Renal pelvis (tissue), 4 donors: ENCODE results near the gene CACNB4. TPM values are rescaled to one million over a fixed set of nuclear protein-coding genes. Genes with fewer than 3 reads are reported as not detected.
"Not testable (repeated sequence)": the region's sequence is repeated elsewhere in the genome, so short reads cannot be mapped to it uniquely, and the experiment has no call there.

Source experiments
- DNase-seq: peaks from one replicate; pipeline ENCODE4 v3.0.0-alpha.2; 2013
- polyA plus RNA-seq, 3 donors: library from polyadenylated mRNA; unstranded; fragments of 120-200 nt; gene quantifications; one replicate each; pipeline ENCODE4 v1.2.1, GENCODE V29; 2013; ENCODE audit not compliant: insufficient read length in 3 of 3

Gene CACNB4
- polyA plus RNA-seq, 3 donors, result 9.5 to 14.4 (median 13.3) TPM

- DNase-seq, result no peak
These were observed 40.2 kb downstream of the CACNB4 start for GRCh38 chr2:152058655-152059054.

GRCh38 chr2:152056418-152056817 is 42.4 kb downstream of the CACNB4 start:
- no peak for DNase-seq

- no peak for DNase-seq
These were observed 43.3 kb downstream of the CACNB4 start for GRCh38 chr2:152055366-152056108.

- no peak for DNase-seq
These were observed 44.3 kb downstream of the CACNB4 start for GRCh38 chr2:152054593-152054992.

GRCh38 chr2:152051436-152051835 is 47.4 kb downstream of the CACNB4 start:
- DNase-seq, result no peak

GRCh38 chr2:152050915-152051314 is 47.9 kb downstream of the CACNB4 start:
- no peak for DNase-seq

- no peak for DNase-seq
These were observed 48.5 kb downstream of the CACNB4 start for GRCh38 chr2:152050341-152050740.

- DNase-seq, result no peak
These were observed 49.3 kb downstream of the CACNB4 start for GRCh38 chr2:152049541-152049940.

GRCh38 chr2:152047824-152048471 is 50.9 kb downstream of the CACNB4 start:
- no peak for DNase-seq

- DNase-seq, result no peak
These were observed 51.9 kb downstream of the CACNB4 start for GRCh38 chr2:152046940-152047339.

GRCh38 chr2:152042636-152043615 is 55.9 kb downstream of the CACNB4 start:
- DNase-seq, result no peak

- no peak for DNase-seq
These were observed 60.3 kb downstream of the CACNB4 start for GRCh38 chr2:152038441-152038958.

- no peak for DNase-seq
These were observed 61.0 kb downstream of the CACNB4 start for GRCh38 chr2:152037743-152038435.

- DNase-seq, result peak; percentile 81
These were observed 62.0 kb downstream of the CACNB4 start for GRCh38 chr2:152036611-152037469.

GRCh38 chr2:152034257-152034801 is 64.5 kb downstream of the CACNB4 start:
- no peak for DNase-seq

GRCh38 chr2:152033011-152033925 is 65.6 kb downstream of the CACNB4 start:
- no peak for DNase-seq

GRCh38 chr2:152031747-152032306 is 67.0 kb downstream of the CACNB4 start:
- DNase-seq, result no peak

GRCh38 chr2:152030596-152031328 is 68.1 kb downstream of the CACNB4 start:
- DNase-seq, result not testable (repeated sequence)
